HCT116 (cell line): Measurements from ENCODE around the gene C1orf35. TPM values are rescaled to one million over a fixed set of nuclear protein-coding genes. Genes with fewer than 3 reads are reported as not detected.

Source experiments
- ATAC-seq: fragments of 200-7000 bp; cut with Tn5 transposase; 2 replicates; pipeline ENCODE4 v1.9.1; 2020; ENCODE audit warnings: mild to moderate bottlenecking, moderate library complexity
- BruUV-seq: library from RNA; stranded (reverse); fragments of 400-500 nt; replicated peaks from 2 replicates; lab custom pipeline; 2021; lab: Mats Ljungman, UMichigan
- CTCF ChIA-PET: fragments of 300-600 bp; sonication (Branson Sonifier 250); formaldehyde crosslinking; loops from one replicate; lab custom pipeline; 2021; ENCODE audit warnings: antibody characterized with exemption; lab: Charles Lee
- POLR2A ChIA-PET: fragments of 300-600, 350-600 bp; sonication (Branson Sonifier 250); formaldehyde crosslinking; loops from one replicate; lab custom pipeline; 2021; ENCODE audit warnings: antibody characterized with exemption; lab: Charles Lee
- RAD21 ChIA-PET, 2 experiments: fragments of 300-600 bp; sonication (Branson Sonifier 250); formaldehyde crosslinking; loops; one replicate each; lab custom pipeline; 2023; ENCODE audit warnings: low total read pairs in 2 of 2; ENCODE audit not compliant: uncharacterized antibody in 2 of 2, unreplicated experiment in 2 of 2, low non-redundant PET in 1 of 2; lab: Charles Lee
- DNase-seq: peaks from one replicate; pipeline ENCODE4 v3.0.0-alpha.2; 2010; ENCODE audit warnings: low read depth, low spot score
- H2AFZ ChIP-seq: fragments of 200-600 bp; shearing (Covaris generic), sonication (generic); 2 replicates; pipeline ENCODE4 v1.6.1; 2017; ENCODE audit warnings: low read depth, mixed run types, mixed read lengths, antibody characterized with exemption, low read length; ENCODE audit not compliant: poor library complexity, severe bottlenecking
- H3K27ac ChIP-seq: 2 replicates; pipeline ENCODE4 v1.5.1; 2012; ENCODE audit warnings: low read depth, low read length
- H3K27me3 ChIP-seq: fragments of 200-600 bp; sonication (generic); 2 replicates; pipeline ENCODE4 v1.6.1; 2016; ENCODE audit warnings: mixed run types, low read length, mixed read lengths; ENCODE audit not compliant: insufficient read depth
- H3K36me3 ChIP-seq, 2 experiments: fragments of 200-500 bp in 1 of 2; fragments of 200-600 bp in 1 of 2; sonication (Bioruptor generic) in 1 of 2; sonication (generic) in 1 of 2; 2 replicates each; pipeline versions ENCODE4 v1.5.1 to v1.6.1; 2014 to 2016; ENCODE audit warnings: low read length in 2 of 2, inconsistent platforms in 1 of 2, mixed read lengths in 1 of 2, mixed run types in 1 of 2; ENCODE audit not compliant: insufficient read depth in 2 of 2, control insufficient read depth in 1 of 2
- H3K4me1 ChIP-seq, 2 experiments: fragments of 200-600 bp in 1 of 2; sonication (generic) in 1 of 2; 2 replicates each; pipeline versions ENCODE4 v1.5.1 to v1.6.1; 2012 to 2017; ENCODE audit warnings: low read length in 2 of 2, inconsistent platforms in 1 of 2, mild to moderate bottlenecking in 1 of 2, mixed read lengths in 1 of 2, mixed run types in 1 of 2, moderate library complexity in 1 of 2; ENCODE audit not compliant: insufficient read depth in 2 of 2, control insufficient read depth in 1 of 2
- H3K4me2 ChIP-seq: fragments of 200-600 bp; sonication (generic); 2 replicates; pipeline ENCODE4 v1.6.1; 2017; ENCODE audit warnings: mixed run types, low read length, mixed read lengths
- H3K4me3 ChIP-seq, 2 experiments: fragments of 200-600 bp in 1 of 2; sonication (generic) in 1 of 2; replicated peaks in 1 of 2; 2 replicates each; pipeline ENCODE4 v1.5.1; 2011 to 2016; ENCODE audit warnings: low read length in 2 of 2, control low read depth in 1 of 2, low read depth in 1 of 2, mild to moderate bottlenecking in 1 of 2, mixed read lengths in 1 of 2, mixed run types in 1 of 2
- H3K79me2 ChIP-seq: fragments of 200-600 bp; sonication (generic); 2 replicates; pipeline ENCODE4 v1.6.1; 2017; ENCODE audit warnings: mild to moderate bottlenecking, mixed run types, low read length, moderate library complexity, mixed read lengths; ENCODE audit not compliant: insufficient read depth
- H3K9ac ChIP-seq: fragments of 200-600 bp; sonication (generic); 2 replicates; pipeline ENCODE4 v1.6.1; 2016; ENCODE audit warnings: low read length, mixed read lengths
- H3K9me2 ChIP-seq: fragments of 200-600 bp; sonication (generic), shearing (Covaris generic); 2 replicates; pipeline ENCODE4 v1.6.1; 2017; ENCODE audit warnings: mixed run types, mild to moderate bottlenecking, moderate library complexity; ENCODE audit not compliant: insufficient read depth
- H3K9me3 ChIP-seq, 2 experiments: fragments of 200-500 bp in 1 of 2; fragments of 200-600 bp in 1 of 2; sonication (Bioruptor generic) in 1 of 2; sonication (generic) in 1 of 2; 2 replicates each; pipeline ENCODE4 v1.6.1; 2014 to 2017; ENCODE audit warnings: low read length in 2 of 2, mixed read lengths in 2 of 2, inconsistent platforms in 1 of 2, low read depth in 1 of 2, mild to moderate bottlenecking in 1 of 2, mixed run types in 1 of 2, moderate library complexity in 1 of 2; ENCODE audit not compliant: control insufficient read depth in 1 of 2, insufficient read depth in 1 of 2
- H4K20me1 ChIP-seq: fragments of 200-600 bp; sonication (generic), shearing (Covaris generic); 2 replicates; pipeline ENCODE4 v1.6.1; 2017; ENCODE audit warnings: mixed run types, mild to moderate bottlenecking, moderate library complexity; ENCODE audit not compliant: insufficient read depth
- EZH2 ChIP-seq: fragments of 200-600 bp; sonication (generic); IDR thresholded peaks from 2 replicates; pipeline ENCODE4 v1.6.1; 2017; ENCODE audit warnings: antibody characterized with exemption, mixed run types
- EZH2phosphoT487 ChIP-seq: fragments of 200-600 bp; IDR thresholded peaks from 2 replicates; pipeline ENCODE4 v1.6.1; 2018; ENCODE audit warnings: antibody characterized with exemption, borderline replicate concordance
- MAX ChIP-seq: IDR thresholded peaks from 2 replicates; pipeline ENCODE4 v1.6.1; 2012
- POLR2AphosphoS5 ChIP-seq: IDR thresholded peaks from 2 replicates; pipeline ENCODE4 v1.6.1; 2011; ENCODE audit warnings: mild to moderate bottlenecking, low read depth, low read length, moderate library complexity
- TCF7L2 ChIP-seq: IDR thresholded peaks from 2 replicates; pipeline ENCODE4 v1.7.0; 2011; ENCODE audit warnings: borderline replicate concordance, inconsistent platforms; ENCODE audit not compliant: insufficient read depth, insufficient read length; ENCODE audit errors: extremely low read depth
- YY1 ChIP-seq: IDR thresholded peaks from 2 replicates; pipeline ENCODE4 v1.6.1; 2011; ENCODE audit warnings: low read length, low read depth, moderate library complexity, mild to moderate bottlenecking; ENCODE audit not compliant: insufficient replicate concordance; ENCODE audit errors: extremely low read depth
- ZBTB33 ChIP-seq: IDR thresholded peaks from 2 replicates; pipeline ENCODE4 v1.6.1; 2011; ENCODE audit warnings: mild to moderate bottlenecking, low read length, moderate library complexity; ENCODE audit not compliant: insufficient replicate concordance; ENCODE audit errors: extremely low read depth
- intact Hi-C: fragments of 100-400 bp; cut with micrococcal nuclease; formaldehyde crosslinking; loops from 2 replicates; pipeline ENCODE4 v1.10.0; 2022
- total RNA-seq: library from RNA; stranded (reverse); gene quantifications from one replicate; pipeline ENCODE4 v1.2.1, GENCODE V29; 2021; ENCODE audit not compliant: unreplicated experiment

The C1orf35 gene
- total RNA-seq, 1 experiment from 2014 or later: 26.1 TPM

GRCh38 chr1:228076796-228077430 is 26.2 kb downstream of the C1orf35 start:
- Histone ChIP-seq H3K9me3 (no peaks in the 10 kb centered on the region), H3K27me3 (no peaks in the 10 kb centered on the region), H3K4me2 (no peak overlapping the region), H2AFZ (no peak overlapping the region), H4K20me1 (no peaks in the 10 kb centered on the region), H3K9ac (no peak overlapping the region), H3K9me2 (no peaks in the 10 kb centered on the region), H3K4me3 (no peak overlapping the region), H3K79me2 (peaks cover 26% of the 10 kb centered on the region), H3K36me3 (no peaks in the 10 kb centered on the region), H3K4me1 (peaks cover 0 to 9% of the 10 kb centered on the region in 2 experiments; a peak in 2 of 4 replicates), H3K27ac (no peak overlapping the region)
- ATAC-seq (no peak), DNase-seq (no peak)
- no peak for TF ChIP-seq MAX
- no peak for TF ChIP-seq EZH2phosphoT487
- no peak for TF ChIP-seq TCF7L2
- no peak for TF ChIP-seq YY1
- TF ChIP-seq EZH2: no peak
- no peak for TF ChIP-seq ZBTB33
- TF ChIP-seq POLR2AphosphoS5: peak; percentile 40
- intact Hi-C loops: loop anchor here (10.0 kb wide), 1 partner anchor 312 kb away; no protein-coding TSS in a partner anchor
- RAD21 ChIA-PET: no interaction called here
- BruUV-seq: no TSS peak
- CTCF ChIA-PET: no interaction called here
- POLR2A ChIA-PET: no interaction called here
